ENCODE measurements around the gene PARVG.

PARVG gene

GRCh38 chr22:44142421-44143104 lies 38.2 kb upstream of the PARVG start:
- no peak for DNase-seq
- no peaks in the 10 kb centered on the region for H3K36me3 ChIP-seq (replicated peaks; ENCODE audit: insufficient read depth, low read length)
- no peaks in the 10 kb centered on the region for H3F3A ChIP-seq (ENCODE audit: insufficient read depth, low read length)
- H3K9me3 ChIP-seq (replicated peaks; ENCODE audit: insufficient read depth, low read length): no peaks in the 10 kb centered on the region
- TF ChIP-seq EZH2phosphoT487 (IDR thresholded peaks at IDR 0.05; ENCODE audit: low read length): no peak
- no peak for TF ChIP-seq CTCF (IDR thresholded peaks at IDR 0.05; ENCODE audit: low read length)
- TF ChIP-seq EZH2 (optimal IDR thresholded peaks at IDR 0.05; ENCODE audit: low read depth, low read length): no peak
- no peaks in the 10 kb centered on the region for H3K79me2 ChIP-seq (ENCODE audit: low read length)
- H3K9ac ChIP-seq (ENCODE audit: low read length): no peak overlapping the region
- H2AFZ ChIP-seq (ENCODE audit: low read length): no peak overlapping the region
- no peak overlapping the region for H3K4me2 ChIP-seq (ENCODE audit: low read depth, low read length)
- H3K4me1 ChIP-seq (ENCODE audit: low read length): no peaks in the 10 kb centered on the region
- no peak overlapping the region for H3K27ac ChIP-seq (ENCODE audit: low read length)
- H3K27me3 ChIP-seq (replicated peaks; ENCODE audit: insufficient read depth, low read length): no peaks in the 10 kb centered on the region
- no peak overlapping the region for H3K4me3 ChIP-seq (ENCODE audit: low read length)
- H4K20me1 ChIP-seq (ENCODE audit: insufficient read depth, low read length): no peaks in the 10 kb centered on the region
- H3K9me2 ChIP-seq (replicated peaks; ENCODE audit: insufficient read depth, low read length): no peaks in the 10 kb centered on the region

GRCh38 chr22:44143105-44143474 lies 37.6 kb upstream of the PARVG start:
- H3K79me2 ChIP-seq (ENCODE audit: low read length): no peaks in the 10 kb centered on the region
- no peaks in the 10 kb centered on the region for H3K9me3 ChIP-seq (replicated peaks; ENCODE audit: insufficient read depth, low read length)
- H3K27ac ChIP-seq (ENCODE audit: low read length): no peak overlapping the region
- H3K27me3 ChIP-seq (replicated peaks; ENCODE audit: insufficient read depth, low read length): no peaks in the 10 kb centered on the region
- no peak overlapping the region for H3K4me2 ChIP-seq (ENCODE audit: low read depth, low read length)
- H3F3A ChIP-seq (ENCODE audit: insufficient read depth, low read length): no peaks in the 10 kb centered on the region
- no peaks in the 10 kb centered on the region for H4K20me1 ChIP-seq (ENCODE audit: insufficient read depth, low read length)
- TF ChIP-seq EZH2 (optimal IDR thresholded peaks at IDR 0.05; ENCODE audit: low read depth, low read length) (no peak), CTCF (IDR thresholded peaks at IDR 0.05; ENCODE audit: low read length) (no peak), EZH2phosphoT487 (IDR thresholded peaks at IDR 0.05; ENCODE audit: low read length) (no peak)
- no peak overlapping the region for H3K9ac ChIP-seq (ENCODE audit: low read length)
- no peaks in the 10 kb centered on the region for H3K9me2 ChIP-seq (replicated peaks; ENCODE audit: insufficient read depth, low read length)
- no peak overlapping the region for H3K4me3 ChIP-seq (ENCODE audit: low read length)
- no peak for DNase-seq
- H2AFZ ChIP-seq (ENCODE audit: low read length): no peak overlapping the region
- no peaks in the 10 kb centered on the region for H3K36me3 ChIP-seq (replicated peaks; ENCODE audit: insufficient read depth, low read length)
- H3K4me1 ChIP-seq (ENCODE audit: low read length): no peaks in the 10 kb centered on the region

- Histone ChIP-seq H3K9me3 (replicated peaks; ENCODE audit: insufficient read depth, low read length) (no peaks in the 10 kb centered on the region), H3K27me3 (replicated peaks; ENCODE audit: insufficient read depth, low read length) (no peaks in the 10 kb centered on the region), H3K27ac (ENCODE audit: low read length) (no peak overlapping the region), H3K4me1 (ENCODE audit: low read length) (no peaks in the 10 kb centered on the region), H3K36me3 (replicated peaks; ENCODE audit: insufficient read depth, low read length) (no peaks in the 10 kb centered on the region), H2AFZ (ENCODE audit: low read length) (no peak overlapping the region), H3K9ac (ENCODE audit: low read length) (no peak overlapping the region), H3F3A (ENCODE audit: insufficient read depth, low read length) (no peaks in the 10 kb centered on the region), H3K79me2 (ENCODE audit: low read length) (no peaks in the 10 kb centered on the region), H4K20me1 (ENCODE audit: insufficient read depth, low read length) (no peaks in the 10 kb centered on the region), H3K4me3 (ENCODE audit: low read length) (no peak overlapping the region), H3K4me2 (ENCODE audit: low read depth, low read length) (no peak overlapping the region), H3K9me2 (replicated peaks; ENCODE audit: insufficient read depth, low read length) (no peaks in the 10 kb centered on the region)
- DNase-seq: no peak
- TF ChIP-seq EZH2phosphoT487 (IDR thresholded peaks at IDR 0.05; ENCODE audit: low read length) (no peak), EZH2 (optimal IDR thresholded peaks at IDR 0.05; ENCODE audit: low read depth, low read length) (no peak), CTCF (IDR thresholded peaks at IDR 0.05; ENCODE audit: low read length) (no peak)
Measured at GRCh38 chr22:44143579-44143978, 37.1 kb upstream of the PARVG start.
